Activated CD8-positive, alpha-beta memory T cell treated with anti-CD3 and anti-CD28 coated beads for 48 hours (primary cell): Measurements from ENCODE around the gene L1CAM.
"Not testable (repeated sequence)": the region's sequence is repeated elsewhere in the genome, so short reads cannot be mapped to it uniquely, and the experiment has no call there.

Source experiments
- DNase-seq, 3 experiments: peaks; one replicate each; pipeline ENCODE4 v3.0.0-alpha.2; 2020; ENCODE audit warnings: low read depth in 2 of 3, low spot score in 2 of 3

L1CAM gene

DNA sequence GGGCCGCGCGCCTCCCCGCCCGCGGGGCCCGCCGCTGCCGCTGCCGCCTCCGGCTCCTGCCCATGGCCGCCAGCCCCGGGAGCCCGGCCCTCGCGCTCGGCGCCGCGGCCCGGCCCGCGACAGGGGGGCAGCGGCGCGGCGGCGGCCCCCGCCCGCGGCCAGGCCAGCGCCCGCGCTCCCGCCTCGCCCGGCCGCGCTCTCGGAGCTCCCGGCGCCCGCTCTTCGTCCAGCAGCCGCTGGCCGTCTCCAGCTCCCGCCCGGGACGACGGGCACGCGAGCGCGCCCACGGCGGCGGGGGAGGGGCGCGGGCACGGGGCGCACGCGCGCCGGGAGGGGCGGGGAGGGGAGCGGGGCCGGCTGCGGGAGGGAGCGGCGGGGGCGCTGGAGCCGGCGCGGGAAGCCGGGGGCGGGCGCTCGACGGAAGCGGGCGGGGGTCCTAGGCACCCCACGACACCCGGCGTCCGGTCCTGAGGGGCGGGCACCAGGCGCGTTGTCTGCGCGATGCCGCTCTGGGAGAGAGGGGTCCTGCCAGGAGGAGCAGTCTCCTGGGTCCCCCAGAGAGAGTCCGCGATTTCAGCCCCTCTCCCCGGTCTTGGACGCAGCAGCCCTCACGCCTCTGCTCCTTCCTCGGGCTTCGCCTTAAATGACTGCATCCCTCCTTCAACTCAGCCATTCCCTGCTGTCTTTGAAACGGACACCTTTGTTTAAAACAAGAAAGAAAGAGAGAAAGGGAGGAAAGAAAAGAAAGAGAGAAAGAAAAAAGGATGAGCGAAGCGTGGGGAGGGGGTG lies 55.1 kb downstream of the L1CAM start:
- no peak for DNase-seq

DNA sequence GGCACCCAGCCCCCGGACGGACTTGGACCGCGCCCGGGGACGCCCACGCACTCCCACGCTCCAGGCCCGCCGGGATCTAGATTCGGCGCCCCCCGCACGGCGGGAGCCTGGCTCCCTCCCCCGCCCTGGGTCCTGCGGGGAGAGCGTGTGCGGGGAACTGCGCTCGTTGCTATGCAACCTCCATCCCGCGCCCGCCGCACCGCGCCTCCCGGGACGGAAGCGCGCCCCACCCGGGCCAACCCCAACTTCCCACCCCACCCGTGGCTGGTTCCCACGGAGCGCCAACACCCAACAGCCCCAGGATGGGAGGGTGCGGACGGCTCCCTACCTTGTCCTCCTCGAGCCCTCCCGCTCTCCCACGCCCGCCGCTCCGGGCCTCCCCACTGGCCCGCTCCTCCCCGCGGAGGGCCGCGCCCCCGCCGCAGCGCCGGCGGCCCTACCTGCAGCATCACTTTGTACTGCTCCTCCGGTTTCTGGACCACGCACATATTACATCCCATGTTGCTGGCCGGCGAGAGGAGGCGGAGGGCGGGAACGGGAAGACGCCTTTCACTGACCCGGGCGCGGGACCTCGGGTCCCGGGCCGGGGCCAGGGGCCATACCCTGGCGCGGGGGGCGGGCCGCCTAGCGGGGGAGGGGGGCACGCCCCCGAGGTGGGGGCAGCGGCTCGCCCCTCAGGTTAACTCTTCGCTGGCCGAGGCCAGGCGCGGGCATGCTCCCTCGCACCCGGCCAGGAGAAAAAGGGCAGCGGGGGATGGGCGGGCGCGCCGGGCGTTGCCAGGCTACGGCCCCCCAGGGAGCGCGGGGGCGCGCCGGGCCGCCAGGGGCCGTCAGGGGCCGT lies 56.0 kb downstream of the L1CAM start, which contains the start of gene PDZD4:
Gene PDZD4, minus strand, starts transcription at position 746 of the 841 bp plus-strand sequence. Its CDS starts 246 bp downstream, at position 500.
- DNase-seq = no peak

DNA sequence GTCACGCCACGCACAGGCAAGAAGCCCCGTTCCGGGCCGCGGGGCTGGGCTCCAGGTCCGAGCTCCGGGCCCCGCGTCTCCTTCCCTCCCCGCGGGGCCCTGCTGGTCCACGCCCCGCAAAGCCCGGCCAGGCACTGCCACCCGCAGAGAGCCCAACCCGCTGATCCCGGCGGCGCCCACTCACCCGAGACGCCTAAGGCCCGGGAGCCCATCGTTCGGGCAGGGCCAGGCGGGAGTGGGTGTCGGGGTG lies 56.5 kb downstream of the L1CAM start:
- DNase-seq = no peak

DNA sequence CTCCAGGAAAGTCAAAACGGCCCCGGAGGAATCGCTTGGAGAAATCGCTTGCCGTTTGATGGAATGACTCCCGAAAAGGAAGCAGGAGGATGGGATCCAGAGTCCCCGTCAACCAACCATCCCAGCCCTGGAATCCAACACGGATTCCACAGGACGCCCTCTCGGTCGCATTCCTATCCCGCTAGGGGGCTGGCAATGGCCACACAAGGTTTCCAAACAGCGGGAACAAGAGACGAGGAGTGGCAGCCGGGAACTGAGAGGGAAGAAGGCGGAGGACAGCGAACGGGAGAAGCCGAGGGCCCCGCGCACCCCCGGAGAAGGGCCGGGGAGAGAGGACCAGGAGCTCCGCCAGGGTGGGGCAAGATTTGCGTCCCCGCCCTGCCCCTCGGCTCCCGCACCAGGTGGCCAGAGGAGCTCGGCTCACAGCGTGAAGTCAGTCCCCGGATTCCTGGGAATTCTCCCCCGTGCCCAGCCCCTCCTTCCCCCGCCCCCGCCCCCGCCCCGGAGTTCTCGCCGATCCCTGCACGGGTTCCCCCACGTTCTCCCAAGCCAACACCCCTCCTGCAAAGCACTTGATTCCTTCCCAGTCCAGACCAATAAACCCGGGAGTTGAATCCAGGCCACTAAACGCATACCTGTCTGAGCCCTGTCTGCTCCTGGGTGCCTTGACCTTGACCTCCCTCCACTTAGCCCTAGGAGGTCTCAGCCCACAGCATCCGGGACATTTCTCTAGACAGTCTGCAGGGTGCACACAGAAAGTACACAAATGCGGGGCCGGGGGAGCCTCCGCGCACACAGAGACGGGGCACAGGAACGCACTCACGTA lies 57.0 kb downstream of the L1CAM start:
- DNase-seq = no peak

DNA sequence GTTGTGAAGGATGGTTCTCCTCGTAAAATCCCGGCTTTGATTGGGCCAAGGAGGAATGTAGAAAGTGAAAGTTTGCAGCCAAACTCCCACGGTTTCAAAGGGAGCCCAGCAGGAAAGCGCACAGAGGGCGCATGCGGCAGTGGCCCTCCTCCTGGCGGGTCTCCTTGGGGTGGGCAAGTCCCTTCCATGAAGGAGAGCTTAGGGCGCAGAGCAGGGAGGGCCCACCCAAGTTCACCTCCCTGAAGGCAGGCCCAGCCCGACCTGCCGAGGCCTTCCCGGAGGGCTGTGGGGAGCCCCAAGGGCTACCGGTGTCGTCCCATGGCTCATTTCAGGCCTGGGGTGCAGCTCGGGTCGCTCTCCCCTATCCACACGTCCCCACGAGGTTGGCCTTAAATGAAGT lies 57.7 kb downstream of the L1CAM start:
- no peak for DNase-seq

DNA sequence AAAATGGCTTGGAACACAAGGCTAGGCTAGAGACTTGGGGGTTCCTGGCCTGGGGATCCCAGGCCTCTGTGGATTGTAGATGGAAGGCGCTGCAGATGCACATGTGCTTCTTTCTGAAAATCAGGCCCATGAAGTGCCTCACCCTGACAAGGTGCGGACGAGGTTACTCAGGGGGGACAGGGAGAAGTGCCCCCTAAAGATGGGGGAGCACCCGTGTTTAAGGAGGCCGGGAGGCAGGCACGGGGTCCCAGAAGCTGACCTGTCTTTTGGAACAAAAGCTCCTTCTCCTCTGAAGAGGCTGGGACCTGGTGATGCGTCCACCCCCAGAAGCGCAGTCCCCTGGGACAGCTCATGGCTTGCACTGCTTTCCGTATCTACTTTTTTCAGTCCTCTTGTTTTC lies 58.1 kb downstream of the L1CAM start:
- DNase-seq = no peak

DNA sequence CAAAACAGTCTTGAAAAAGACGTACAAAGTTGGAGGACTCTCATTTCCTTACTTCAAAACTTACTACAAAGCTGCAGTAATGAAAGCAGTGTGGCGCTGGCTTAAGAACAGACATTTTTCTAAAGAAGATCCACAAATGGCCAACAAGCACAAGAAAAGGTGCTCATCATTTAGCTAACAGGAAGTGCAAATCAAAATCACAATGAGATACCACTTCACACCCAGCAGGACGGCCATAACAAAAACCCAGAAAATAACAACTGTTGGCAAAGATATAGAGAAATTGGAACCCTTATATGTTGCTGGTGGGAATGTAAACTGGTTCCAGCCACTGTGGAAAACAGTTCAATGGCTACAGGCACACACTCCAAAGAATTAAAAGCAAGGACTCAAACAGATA lies 59.0 kb downstream of the L1CAM start:
- DNase-seq = no peak

DNA sequence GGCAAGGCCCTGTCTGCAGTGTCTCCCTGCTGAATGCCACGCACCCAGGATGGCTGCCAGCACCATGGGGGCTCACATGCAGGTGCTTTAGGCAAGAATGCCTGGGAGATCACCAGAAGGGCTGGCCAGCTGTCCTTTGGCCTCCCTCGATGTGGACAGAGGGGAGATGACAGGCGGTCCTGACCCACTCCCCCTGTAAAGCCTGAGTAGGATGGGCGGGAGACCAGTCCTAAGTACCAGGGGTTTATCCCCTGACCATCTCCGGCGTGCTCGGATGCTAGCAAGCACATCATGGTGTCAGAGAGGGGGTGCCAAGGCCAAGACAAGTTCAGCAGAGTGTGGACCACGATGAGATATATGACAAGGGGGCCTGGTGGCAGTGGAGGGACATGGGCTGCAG lies 60.9 kb downstream of the L1CAM start:
- no peak for DNase-seq

DNA sequence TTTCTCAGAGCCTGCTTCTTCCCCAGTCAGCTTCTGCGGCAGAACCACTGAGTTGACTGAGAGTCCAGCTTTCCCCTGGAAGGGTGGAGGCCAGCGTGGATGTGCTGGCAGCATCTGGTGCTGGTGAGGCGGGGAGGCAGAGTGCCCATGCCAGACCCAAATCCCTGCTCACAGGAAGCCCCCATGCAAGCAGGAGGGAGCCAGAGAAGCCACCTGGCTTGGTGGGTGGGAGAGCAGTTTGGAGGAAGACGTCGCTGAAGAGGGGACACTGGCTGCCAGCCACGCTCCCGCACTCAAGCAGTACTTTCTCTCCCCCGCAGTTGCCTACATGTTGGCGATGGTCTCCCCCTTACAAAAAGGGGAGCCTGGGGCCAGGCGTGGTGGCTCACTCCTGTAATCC lies 61.6 kb downstream of the L1CAM start:
- no peak for DNase-seq

DNA sequence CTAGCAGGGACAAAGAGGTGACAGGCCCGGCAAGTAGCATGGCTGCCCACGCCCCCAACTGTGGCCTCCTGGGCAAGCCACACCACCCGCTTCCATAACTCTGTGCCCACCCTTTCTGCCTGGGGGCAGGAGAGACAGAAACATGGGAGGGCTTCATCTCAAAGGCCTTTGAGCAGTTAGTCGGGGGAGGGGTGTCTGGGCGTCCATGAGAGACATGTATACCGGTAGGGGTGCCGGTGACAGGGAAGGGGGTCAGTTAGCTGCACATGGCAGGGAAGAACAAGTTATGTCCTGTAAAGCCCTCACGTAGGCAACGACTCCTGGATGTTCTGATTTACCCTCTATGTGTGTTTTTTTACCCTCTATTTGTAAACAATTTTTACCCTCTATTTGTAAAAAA lies 64.9 kb downstream of the L1CAM start:
- no peak for DNase-seq

DNA sequence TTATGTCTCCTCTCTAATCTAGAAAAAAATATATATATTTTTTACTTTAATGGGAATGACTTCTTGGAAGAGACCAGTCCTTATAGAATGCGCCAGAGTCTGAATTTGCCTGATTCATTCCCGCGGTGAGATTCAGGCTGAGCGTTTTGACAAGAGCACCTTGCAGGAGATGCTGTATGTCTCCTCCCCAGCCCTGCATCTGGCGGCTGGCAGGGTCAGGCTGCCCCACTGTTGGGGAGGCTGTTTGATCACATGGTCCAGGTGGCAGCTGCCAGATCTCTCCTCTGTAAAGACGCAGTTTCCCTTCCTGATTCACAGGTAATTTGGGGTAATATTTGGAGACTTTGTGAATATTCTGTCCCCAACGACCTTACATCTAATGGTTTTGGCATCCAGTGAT lies 65.4 kb downstream of the L1CAM start:
- no peak for DNase-seq

DNA sequence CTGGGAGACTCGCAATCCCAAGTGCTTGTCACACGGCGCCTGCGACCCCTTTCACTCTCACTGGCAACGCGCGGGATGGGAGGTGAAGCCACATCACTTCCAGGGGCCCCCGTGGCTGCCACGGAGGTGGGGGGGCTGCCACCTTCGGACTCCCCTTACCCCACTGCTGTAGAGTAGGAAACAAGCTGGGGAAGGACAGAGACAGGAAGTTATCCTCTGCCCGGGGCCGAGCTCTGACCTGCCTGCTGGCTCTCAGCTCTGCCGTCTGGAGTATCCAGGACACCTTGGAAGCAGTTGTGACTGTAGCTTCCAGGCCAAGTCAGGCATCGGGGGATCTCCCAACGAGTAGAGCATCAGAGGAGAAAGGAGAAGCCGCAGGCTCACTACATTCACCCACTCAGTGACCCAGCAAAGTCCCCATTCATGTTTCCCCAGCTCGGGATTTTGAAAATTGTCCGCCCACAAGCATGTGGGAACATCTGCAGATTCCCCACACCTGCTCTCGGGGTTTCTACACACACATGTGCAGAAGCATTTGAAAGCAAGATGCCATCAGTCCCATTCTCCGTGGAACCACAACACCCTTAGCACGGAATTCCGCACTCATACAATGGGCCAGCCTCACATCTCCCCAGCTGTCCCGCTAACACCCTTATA lies 66.5 kb downstream of the L1CAM start:
- no peak for DNase-seq

DNA sequence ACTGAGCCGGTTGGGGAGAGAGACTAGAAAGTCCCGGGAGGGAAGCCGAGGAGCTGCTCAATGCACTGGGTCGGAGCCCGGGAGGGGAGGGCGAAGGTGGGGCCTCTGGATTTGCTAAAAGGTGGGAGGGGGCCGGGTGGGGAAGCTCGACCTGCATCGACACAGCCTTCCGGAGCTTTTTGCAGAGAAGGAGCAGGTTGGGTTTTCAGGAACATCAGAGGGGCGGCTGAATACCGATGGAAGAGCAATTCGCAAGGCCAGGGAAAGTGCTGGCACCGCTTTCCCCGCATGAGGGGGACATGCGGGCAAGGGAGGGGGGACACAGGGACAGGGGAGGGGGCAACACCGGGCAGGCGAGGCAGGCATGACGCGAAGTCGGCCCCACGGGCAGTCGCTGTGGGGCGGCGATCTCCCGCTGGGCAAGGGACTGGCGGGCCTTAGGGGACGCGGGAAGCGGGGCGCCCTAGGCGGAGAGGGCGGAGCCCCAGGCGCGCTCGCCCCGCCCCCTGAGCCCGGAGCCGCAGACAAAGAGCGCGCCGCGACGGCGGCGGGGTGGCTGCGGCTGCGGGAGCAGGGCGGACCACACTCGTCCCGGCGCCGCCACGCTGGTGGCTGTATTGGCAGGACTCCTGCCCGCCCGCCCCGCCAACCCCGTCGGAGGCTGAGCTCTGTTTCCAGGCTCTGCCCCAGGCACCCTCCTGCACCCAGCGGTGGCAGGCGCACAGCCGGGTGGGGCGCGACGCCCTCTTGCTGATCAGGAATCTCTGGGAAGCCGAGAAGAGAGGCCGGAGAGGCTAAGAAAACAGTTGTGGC lies 67.2 kb downstream of the L1CAM start:
- no peak for DNase-seq

DNA sequence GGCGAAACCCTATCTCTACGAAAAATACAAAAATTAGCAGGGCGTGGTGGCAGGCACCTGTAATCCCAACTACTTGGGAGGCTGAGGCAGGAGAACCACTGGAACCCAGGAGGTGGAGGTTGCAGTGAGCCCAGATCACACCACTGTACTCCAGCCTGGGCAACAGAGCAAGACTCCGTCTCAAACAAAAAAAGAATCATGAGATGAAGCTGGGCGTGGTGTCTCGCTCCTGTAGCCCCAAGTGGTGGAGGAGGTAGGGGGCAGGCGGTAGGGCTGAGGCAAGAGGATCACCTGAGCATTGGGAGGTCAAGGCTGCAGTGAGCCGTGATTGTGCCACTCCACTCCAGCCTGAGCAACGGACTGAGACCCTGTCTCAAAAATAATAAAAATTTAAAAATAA lies 67.9 kb downstream of the L1CAM start:
- DNase-seq = not testable (repeated sequence)

DNA sequence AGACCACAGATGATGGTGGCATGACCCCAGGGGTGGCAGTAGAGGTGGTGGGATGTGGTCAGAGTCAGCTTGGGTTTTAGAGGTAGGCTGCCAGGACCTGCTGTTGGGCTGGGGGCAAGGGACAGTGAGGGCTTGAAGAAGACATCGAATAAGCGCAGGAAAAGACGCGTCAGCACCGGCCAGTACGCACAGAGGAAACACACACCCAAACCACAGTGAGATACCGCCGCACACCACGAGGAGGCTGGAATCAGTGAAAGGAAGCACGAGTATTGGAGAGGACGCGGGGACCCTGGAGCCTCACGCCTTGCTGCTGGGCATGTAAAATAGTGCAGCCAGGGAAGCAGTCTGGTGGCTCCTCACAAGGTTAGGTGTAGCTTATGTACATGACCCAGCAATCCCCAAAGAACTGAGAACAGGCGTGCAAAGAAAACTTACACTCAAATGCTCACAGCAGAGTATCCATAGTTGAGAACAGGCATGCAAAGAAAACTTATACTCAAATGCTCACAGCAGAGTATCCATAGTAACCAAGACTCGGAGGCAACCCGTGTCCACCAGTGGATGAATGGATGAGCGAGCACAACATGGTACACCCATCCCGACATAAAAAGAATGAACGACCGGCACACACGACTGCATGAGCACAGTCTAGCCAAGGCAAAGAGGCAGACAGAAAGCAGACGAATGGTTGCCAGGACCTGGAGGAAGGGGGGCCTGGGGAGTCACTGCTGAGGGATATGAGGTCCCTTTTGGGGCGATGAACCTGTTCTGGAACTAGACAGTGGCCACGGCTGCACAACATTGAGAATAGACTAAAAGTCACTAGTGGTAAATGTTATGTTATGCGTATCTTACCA lies 68.9 kb downstream of the L1CAM start:
- no peak for DNase-seq

DNA sequence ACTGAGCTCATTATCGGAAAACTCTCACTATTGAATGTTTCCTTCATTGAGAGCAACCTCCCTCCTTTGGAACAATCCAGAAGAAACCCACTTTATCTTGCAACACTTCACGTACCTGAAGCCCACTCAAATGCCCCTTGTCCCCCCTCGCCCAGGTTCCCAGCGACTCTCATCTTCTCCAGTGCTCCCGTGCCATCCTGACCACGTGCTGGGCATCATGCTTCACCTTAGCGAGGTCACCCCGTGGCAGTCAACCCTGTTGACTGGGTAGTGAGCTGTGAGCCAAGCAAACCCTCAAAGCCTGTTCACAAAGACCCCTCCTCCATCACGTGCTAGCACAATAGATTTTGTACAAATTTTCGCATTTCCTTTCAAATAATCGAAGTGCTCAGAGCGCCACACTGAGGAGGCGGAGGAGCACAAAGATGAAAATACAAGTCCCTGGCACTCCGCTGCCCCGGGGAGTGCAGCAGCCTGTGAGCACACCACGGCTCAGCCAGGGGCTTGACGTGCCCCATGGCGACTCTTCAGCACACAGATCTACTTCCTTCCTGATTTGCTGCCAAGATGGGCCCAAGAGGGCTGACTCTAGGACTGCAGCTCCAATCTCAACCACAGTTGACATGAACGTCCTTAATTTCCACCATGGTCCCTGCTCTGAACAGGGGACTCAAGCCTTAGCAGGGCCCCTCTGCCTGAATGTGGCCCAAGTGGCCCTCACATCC lies 71.2 kb downstream of the L1CAM start:
- no peak for DNase-seq

DNA sequence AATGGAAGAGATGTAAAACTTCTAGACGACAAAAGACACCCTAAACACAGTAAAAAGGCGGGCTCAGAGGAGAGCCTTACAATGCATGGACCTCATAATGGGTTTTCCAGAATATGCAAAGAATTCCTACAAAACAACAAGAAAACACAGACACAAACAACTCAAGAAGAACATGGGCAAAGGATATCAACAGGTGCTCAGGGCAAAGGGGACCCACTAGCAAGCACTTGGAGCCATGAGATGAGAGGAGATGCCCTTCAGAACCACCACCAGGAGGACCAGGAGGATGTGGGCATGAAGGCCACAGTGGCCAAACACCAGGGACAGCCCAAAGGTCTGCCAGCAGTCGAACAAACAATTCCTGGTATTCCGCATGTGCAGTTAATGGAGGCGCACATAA lies 72.8 kb downstream of the L1CAM start:
- no peak for DNase-seq

DNA sequence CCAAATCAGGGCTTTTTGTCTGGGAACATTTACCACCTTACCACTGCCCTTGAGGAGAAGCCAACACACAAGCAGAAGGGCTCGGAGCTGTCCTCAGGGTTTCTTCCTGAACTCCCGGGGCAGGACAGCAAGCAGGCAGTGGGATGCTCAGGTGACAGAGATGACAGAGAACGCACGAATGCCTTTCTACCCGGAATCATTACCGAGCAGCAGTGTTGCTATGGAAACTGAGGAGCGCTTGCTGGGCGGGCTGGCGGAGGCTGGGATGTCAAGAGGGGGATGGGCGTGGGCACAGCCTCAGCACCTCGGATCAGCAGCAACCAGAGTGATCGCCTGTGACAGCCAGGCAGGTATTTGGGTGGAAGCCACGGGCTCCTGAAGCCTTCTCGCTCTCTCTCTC lies 73.8 kb downstream of the L1CAM start:
- DNase-seq = no peak
